Activated CD8-positive, alpha-beta memory T cell treated with anti-CD3 and anti-CD28 coated beads, Interleukin-2, amount 10 ng/mL, durations not matched to agents 7 days and 5 days (primary cell): ENCODE results near the gene C1QTNF5. TPM values are rescaled to one million over a fixed set of nuclear protein-coding genes. Genes with fewer than 3 reads are reported as not detected.
A peak's percentile ranks its signal among the peaks of the same experiment; 100 is the strongest.

ENCODE experiments used
- ATAC-seq: fragments of 150-1000 bp; cut with Tn5 transposase; one replicate; pipeline ENCODE4 v1.10.0; 2021; ENCODE audit warnings: moderate library complexity
- CTCF ChIA-PET: fragments of 350-600 bp; sonication (Branson Sonifier 250); formaldehyde crosslinking; loops from one replicate; lab custom pipeline; 2021; ENCODE audit warnings: antibody characterized with exemption; lab: Charles Lee
- DNase-seq: peaks from one replicate; pipeline ENCODE4 v3.0.0-alpha.2; 2020
- H3K27ac Mint-ChIP-seq: one replicate; pipeline ENCODE4 v1.8.0; 2021; ENCODE audit warnings: mild to moderate bottlenecking, mixed read lengths
- H3K27me3 Mint-ChIP-seq: one replicate; pipeline ENCODE4 v1.8.0; 2021; ENCODE audit warnings: mixed read lengths
- H3K36me3 Mint-ChIP-seq: one replicate; pipeline ENCODE4 v1.8.0; 2021; ENCODE audit warnings: mild to moderate bottlenecking, mixed read lengths
- H3K4me1 Mint-ChIP-seq: one replicate; pipeline ENCODE4 v1.8.0; 2021; ENCODE audit warnings: mixed read lengths
- H3K4me3 Mint-ChIP-seq: one replicate; pipeline ENCODE4 v1.8.0; 2021; ENCODE audit warnings: mild to moderate bottlenecking, moderate library complexity, mixed read lengths
- H3K9me3 Mint-ChIP-seq: one replicate; pipeline ENCODE4 v1.8.0; 2022; ENCODE audit warnings: low read depth, mixed read lengths
- total RNA-seq, 2 experiments: library from RNA; stranded (reverse); gene quantifications; one replicate each; pipeline ENCODE4 v1.2.3, GENCODE V29; 2021

C1QTNF5 gene
- total RNA-seq, 2 experiments from 2014 or later, result not detected

DNA sequence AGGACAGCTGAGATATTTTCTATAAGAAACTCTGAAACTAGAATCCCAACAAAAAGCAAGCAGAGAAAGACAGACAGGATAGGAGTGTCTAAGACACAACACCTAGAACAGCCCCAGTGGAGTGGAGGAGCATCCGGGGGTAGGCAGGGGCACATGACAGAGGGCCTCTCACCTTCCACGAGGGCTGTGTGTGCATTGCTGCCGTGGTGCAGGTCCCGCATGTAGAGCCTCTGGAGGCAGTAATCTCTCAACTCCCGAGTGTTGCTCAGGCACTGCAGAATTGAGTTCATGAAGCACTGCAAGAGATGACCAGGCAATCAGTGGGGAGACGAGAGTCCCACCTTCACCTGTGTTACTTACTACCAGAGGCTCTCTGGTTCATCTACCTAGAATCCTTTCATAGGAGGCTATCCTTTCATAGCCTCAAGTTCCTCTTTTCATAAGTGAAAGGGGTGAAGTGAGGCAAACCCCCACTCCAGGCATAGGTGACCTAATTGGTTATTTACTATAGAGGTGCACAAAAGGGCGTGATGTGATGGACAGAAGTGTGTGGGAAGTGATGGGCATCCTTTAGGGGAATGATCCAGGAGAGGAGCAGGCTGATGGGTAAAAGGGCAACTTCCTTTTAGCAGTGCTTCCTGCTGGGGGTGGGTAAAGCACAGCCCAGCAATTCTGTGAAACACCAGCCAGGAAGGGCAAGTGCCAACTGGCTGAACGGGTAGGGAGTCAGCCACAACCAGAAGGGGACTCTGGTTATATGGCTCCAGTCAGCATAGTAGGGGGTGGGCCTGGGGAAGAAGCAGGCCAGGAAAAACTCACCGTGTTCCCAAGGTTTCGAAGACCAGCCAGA, 18.9 kb upstream of the C1QTNF5 start:
- peaks cover 39% of the 10 kb centered on the region for H3K27me3 Mint-ChIP-seq
- ATAC-seq (no peak), DNase-seq (no peak)
- H3K4me1 Mint-ChIP-seq, result peaks cover 38% of the 10 kb centered on the region
- H3K36me3 Mint-ChIP-seq, result no peaks in the 10 kb centered on the region
- H3K4me3 Mint-ChIP-seq, result no peak overlapping the region
- H3K9me3 Mint-ChIP-seq, result no peaks in the 10 kb centered on the region
- H3K27ac Mint-ChIP-seq, result no peak overlapping the region
- CTCF ChIA-PET, result interaction anchor here (4.8 to 8.9 kb wide), 2 partner anchors 16 to 17 kb away, joined by 126 to 318 read pairs; partner anchors contain the start of genes C1QTNF5, MFRP and USP2

- CTCF ChIA-PET, result interaction anchor here (0.8 to 8.9 kb wide), 22 partner anchors 8 to 234 kb away, joined by 3 to 318 read pairs (median 6); partner anchors contain the start of genes C1QTNF5, MFRP, NLRX1 and RNF26
- Mint-ChIP-seq H3K4me3 (no peak overlapping the region), H3K9me3 (no peaks in the 10 kb centered on the region), H3K4me1 (peaks cover 30% of the 10 kb centered on the region), H3K27me3 (peaks cover 39% of the 10 kb centered on the region), H3K27ac (no peak overlapping the region), H3K36me3 (no peaks in the 10 kb centered on the region)
- no peak for ATAC-seq
- DNase-seq, result no peak
These were observed 16.4 kb upstream of the C1QTNF5 start for GRCh38 chr11:119357074-119357473.

- Mint-ChIP-seq H3K27me3 (peaks cover 40% of the 10 kb centered on the region), H3K36me3 (no peaks in the 10 kb centered on the region), H3K4me1 (peaks cover 25% of the 10 kb centered on the region), H3K4me3 (peak overlapping the region; percentile 77), H3K9me3 (no peaks in the 10 kb centered on the region), H3K27ac (peak overlapping the region; percentile 60)
- CTCF ChIA-PET, result interaction anchor here (0.6 to 8.9 kb wide), 44 partner anchors 8 to 461 kb away, joined by 3 to 318 read pairs (median 4); partner anchors contain the start of genes C1QTNF5, MFRP, NLRX1 and RNF26
- ATAC-seq (peak; percentile 95), DNase-seq (peak; percentile 84)
These were observed 15.8 kb upstream of the C1QTNF5 start for GRCh38 chr11:119356349-119357031.

DNA sequence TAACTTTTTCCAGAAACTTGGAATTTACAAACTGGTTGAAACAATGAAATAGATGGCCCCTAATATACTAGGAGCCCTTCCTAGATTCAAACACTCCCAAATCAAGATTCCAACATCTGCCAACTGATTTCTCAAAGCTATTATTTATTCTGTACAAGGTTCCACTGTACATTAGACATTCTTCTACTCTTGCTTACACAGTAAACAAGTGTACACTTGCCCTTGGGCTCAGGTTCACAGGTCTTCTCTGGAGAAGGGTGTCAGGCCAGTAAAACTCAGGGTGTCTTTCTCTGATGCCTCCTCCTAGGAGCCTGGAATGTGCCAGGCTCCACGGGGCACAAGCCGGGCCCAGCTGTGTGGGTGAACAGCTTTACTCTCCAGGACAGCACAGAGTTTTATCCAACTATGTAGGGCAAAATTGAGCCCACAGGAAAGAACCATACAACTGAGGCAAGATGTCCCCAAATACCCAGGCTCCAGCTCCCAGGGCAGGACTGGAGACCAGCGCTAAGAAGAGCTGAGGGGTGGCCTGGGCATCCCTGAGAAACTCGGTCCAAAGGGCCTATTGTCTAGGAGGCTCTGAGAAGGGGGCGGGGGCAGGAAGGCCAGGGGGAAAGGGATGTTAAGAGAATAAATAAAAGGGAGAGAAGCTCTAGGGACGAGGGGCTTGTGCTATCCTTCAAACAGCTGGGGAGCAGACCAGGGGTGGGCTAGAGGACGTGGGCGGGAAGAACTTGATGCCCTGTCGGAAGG, 14.6 kb upstream of the C1QTNF5 start:
- Mint-ChIP-seq H3K4me3 (no peak overlapping the region), H3K27me3 (peaks cover 45% of the 10 kb centered on the region), H3K27ac (no peak overlapping the region), H3K36me3 (no peaks in the 10 kb centered on the region), H3K4me1 (peaks cover 23% of the 10 kb centered on the region), H3K9me3 (no peaks in the 10 kb centered on the region)
- CTCF ChIA-PET, result interaction anchor here (0.8 to 8.9 kb wide), 28 partner anchors 9 to 233 kb away, joined by 3 to 318 read pairs (median 4); partner anchors contain the start of genes C1QTNF5, MFRP, NLRX1 and USP2
- no peak for ATAC-seq
- no peak for DNase-seq

DNA sequence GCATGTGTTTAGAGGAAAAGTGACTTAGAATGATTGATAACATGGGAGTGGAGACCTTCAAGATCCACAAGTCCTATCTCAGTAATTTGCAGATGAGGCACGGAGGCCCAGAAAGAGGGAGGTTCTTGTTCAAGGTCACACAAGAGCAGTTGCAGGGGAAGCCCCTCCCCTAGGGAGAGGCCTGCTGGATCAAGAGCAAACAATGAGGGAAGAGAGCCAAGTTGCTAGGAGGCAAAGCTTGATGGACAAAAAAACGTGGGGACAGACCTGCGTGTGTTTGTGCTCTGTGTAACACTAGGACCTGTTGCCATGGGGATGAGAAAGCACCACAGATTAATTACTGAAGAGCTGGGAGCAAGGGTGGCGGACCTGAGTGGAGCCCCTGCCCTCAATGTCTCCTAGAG, 12.2 kb upstream of the C1QTNF5 start:
- DNase-seq (no peak), ATAC-seq (no peak)
- Mint-ChIP-seq H3K27ac (no peak overlapping the region), H3K4me3 (no peak overlapping the region), H3K4me1 (peaks cover 17% of the 10 kb centered on the region), H3K27me3 (peaks cover 45% of the 10 kb centered on the region), H3K9me3 (no peaks in the 10 kb centered on the region), H3K36me3 (no peaks in the 10 kb centered on the region)
- CTCF ChIA-PET, result interaction anchor here (1.1 to 7.8 kb wide), 5 partner anchors 10 to 21 kb away, joined by 3 to 62 read pairs (median 4); partner anchors contain the start of gene C1QTNF5

- CTCF ChIA-PET, result interaction anchor here (1.5 to 7.8 kb wide), 2 partner anchors 11 to 28 kb away, joined by 5 to 62 read pairs; partner anchors contain the start of gene C1QTNF5
- ATAC-seq (no peak), DNase-seq (no peak)
- Mint-ChIP-seq H3K36me3 (no peaks in the 10 kb centered on the region), H3K27me3 (peaks cover 39% of the 10 kb centered on the region), H3K27ac (no peak overlapping the region), H3K4me1 (peaks cover 12% of the 10 kb centered on the region), H3K9me3 (no peaks in the 10 kb centered on the region), H3K4me3 (no peak overlapping the region)
These were observed 10.5 kb upstream of the C1QTNF5 start for GRCh38 chr11:119351232-119351631.

- CTCF ChIA-PET, result interaction anchor here (1.5 to 7.8 kb wide), 2 partner anchors 11 to 27 kb away, joined by 5 to 62 read pairs; partner anchors contain the start of gene C1QTNF5
- peak; percentile 72 for ATAC-seq
- Mint-ChIP-seq H3K9me3 (no peaks in the 10 kb centered on the region), H3K36me3 (no peaks in the 10 kb centered on the region), H3K27me3 (peaks cover 33% of the 10 kb centered on the region), H3K27ac (peak overlapping the region; percentile 71), H3K4me1 (peaks cover 9% of the 10 kb centered on the region), H3K4me3 (no peak overlapping the region)
- no peak for DNase-seq
These were observed 9.6 kb upstream of the C1QTNF5 start for GRCh38 chr11:119350302-119350701.

DNA sequence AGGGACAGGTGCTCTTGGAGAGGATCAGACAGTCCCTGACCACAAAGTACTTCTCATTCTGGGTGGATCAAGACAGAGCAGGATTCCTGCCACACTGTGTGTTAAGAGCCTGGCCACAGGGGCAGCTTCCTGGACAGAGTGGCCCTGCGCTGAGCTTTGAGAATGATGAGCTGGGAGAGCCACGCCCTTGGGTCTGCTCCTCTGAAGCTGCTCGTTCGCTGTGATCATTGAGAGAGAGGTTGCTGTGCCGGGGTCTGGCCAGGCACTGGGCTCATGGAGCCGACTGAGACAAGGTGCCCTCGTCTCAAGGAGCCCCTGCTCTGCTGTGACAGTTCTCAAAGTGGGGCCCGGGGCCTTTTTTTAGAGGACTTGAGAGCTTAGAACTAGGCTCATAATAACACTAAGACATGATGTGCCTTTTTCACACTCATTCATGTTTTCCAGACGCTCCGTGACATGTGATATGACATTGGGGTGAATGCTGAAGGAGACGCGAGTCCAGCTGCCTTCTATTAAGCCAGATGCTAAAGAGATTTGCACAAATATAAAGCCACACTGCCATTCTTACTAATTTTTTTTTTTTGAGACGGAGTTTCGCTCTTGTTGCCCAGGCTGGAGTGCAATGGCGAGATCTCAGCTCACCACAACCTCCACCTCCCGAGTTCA, 7.4 kb upstream of the C1QTNF5 start:
- Mint-ChIP-seq H3K36me3 (no peaks in the 10 kb centered on the region), H3K27me3 (peaks cover 21% of the 10 kb centered on the region), H3K9me3 (no peaks in the 10 kb centered on the region), H3K27ac (no peak overlapping the region), H3K4me1 (peaks cover 9% of the 10 kb centered on the region), H3K4me3 (no peak overlapping the region)
- CTCF ChIA-PET, result interaction anchor here (0.8 to 12.8 kb wide), 3 partner anchors 8 to 11 kb away, joined by 3 to 126 read pairs (median 62); partner anchors contain the start of gene C1QTNF5
- no peak for ATAC-seq
- DNase-seq, result no peak

GRCh38 chr11:119347242-119347641, 6.6 kb upstream of the C1QTNF5 start:
- H3K4me3 Mint-ChIP-seq, result no peak overlapping the region
- H3K4me1 Mint-ChIP-seq, result peaks cover 9% of the 10 kb centered on the region
- H3K27ac Mint-ChIP-seq, result no peak overlapping the region
- ATAC-seq (no peak), DNase-seq (no peak)
- no peaks in the 10 kb centered on the region for H3K9me3 Mint-ChIP-seq
- H3K36me3 Mint-ChIP-seq, result no peaks in the 10 kb centered on the region
- H3K27me3 Mint-ChIP-seq, result peaks cover 23% of the 10 kb centered on the region
- CTCF ChIA-PET, result interaction anchor here (7.8 to 12.8 kb wide), 2 partner anchors 7 to 10 kb away, joined by 62 to 126 read pairs; partner anchors contain the start of gene C1QTNF5

GRCh38 chr11:119346605-119347004, 5.9 kb upstream of the C1QTNF5 start, which contains the start of gene MFRP:
TSS of gene MFRP (minus strand) at chr11:119346705. CDS start at chr11:119346513, 192 bp downstream.
- DNase-seq (no peak), ATAC-seq (no peak)
- Mint-ChIP-seq H3K4me1 (peaks cover 9% of the 10 kb centered on the region), H3K27me3 (peaks cover 25% of the 10 kb centered on the region), H3K4me3 (no peak within 1 kb of the TSS), H3K27ac (no peak within 1 kb of the TSS), H3K9me3 (no peaks in the 10 kb centered on the region), H3K36me3 (no peaks in the 10 kb centered on the region)
- CTCF ChIA-PET, result interaction anchor here (7.8 to 12.8 kb wide), 2 partner anchors 7 to 10 kb away, joined by 62 to 126 read pairs; partner anchors contain the start of gene C1QTNF5

DNA sequence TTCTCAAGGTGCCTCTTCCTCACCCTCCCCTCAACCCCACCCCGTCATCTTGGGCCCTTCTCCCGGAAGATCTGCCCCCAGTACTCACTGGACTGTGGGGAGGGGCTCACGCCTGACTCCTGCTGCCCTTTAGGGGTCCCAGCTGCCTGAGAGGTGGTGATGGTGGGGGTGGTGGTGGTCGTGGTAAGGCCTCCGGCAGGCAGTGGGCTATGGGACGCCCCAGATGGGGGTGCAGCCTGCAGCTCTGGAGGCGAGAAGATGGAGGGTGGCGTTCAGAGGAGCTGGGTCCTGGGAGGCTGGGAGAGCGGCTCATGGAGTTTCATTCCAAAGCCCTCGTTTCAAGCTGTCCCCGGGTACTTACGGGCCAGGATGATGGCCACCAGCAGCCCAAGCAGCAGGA, 5.0 kb upstream of the C1QTNF5 start:
- Mint-ChIP-seq H3K4me1 (peaks cover 15% of the 10 kb centered on the region), H3K27me3 (peaks cover 28% of the 10 kb centered on the region), H3K27ac (no peak overlapping the region), H3K9me3 (no peaks in the 10 kb centered on the region), H3K4me3 (no peak overlapping the region), H3K36me3 (no peaks in the 10 kb centered on the region)
- no peak for DNase-seq
- ATAC-seq, result no peak
- CTCF ChIA-PET, result interaction anchor here (12.8 kb wide), 1 partner anchor 11 kb away, joined by 126 read pairs; no protein-coding TSS in a partner anchor
